ENCODE data around the gene CGB2.

Gene CGB2

DNA sequence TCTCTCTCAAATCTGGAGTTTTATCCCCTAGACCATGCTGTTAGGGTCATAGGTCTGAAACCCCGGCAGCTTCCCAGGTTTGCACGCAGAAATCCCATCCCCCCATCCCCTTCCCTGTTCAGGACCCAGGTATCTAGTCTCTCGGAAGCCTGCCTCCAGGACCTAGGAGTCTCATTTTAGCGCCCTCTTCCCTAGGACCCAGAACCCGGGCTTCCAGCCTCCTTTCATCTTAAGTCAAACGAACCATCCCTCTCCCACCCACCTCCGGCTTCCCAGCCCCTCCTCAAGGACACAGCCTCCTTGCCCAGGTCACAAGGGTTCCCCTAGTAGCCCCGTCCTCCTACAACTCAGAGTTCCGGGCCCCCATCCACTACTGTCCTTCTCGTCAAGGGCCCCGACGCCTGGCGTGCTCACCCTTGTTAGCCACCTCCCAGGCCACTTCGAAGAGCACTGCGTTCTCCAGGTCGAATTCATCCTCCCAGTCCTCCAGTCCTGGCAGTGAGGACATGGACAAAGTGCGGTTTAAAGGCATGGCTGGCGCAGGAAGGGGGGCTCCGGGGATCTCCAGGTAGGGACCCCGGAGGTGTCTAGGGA lies 39.0 kb upstream of the CGB2 start:
- peak; percentile 35 for DNase-seq (ENCODE audit: low read depth)
- peak overlapping the region; percentile 99 for H3K4me3 ChIP-seq (ENCODE audit: low read length)
- no peaks in the 10 kb centered on the region for H3K27me3 ChIP-seq (replicated peaks; ENCODE audit: control insufficient read depth, insufficient read depth, low read length)
- peak overlapping the region; percentile 100 for H3K9ac ChIP-seq (ENCODE audit: low read length)
- H3K4me1 ChIP-seq (ENCODE audit: control insufficient read depth, insufficient read depth, low read length) = peaks cover 34% of the 10 kb centered on the region
- no peaks in the 10 kb centered on the region for H3K9me3 ChIP-seq (ENCODE audit: control insufficient read depth, low read length)
- peaks cover 12% of the 10 kb centered on the region for H3K36me3 ChIP-seq (ENCODE audit: control insufficient read depth, insufficient read depth, low read length, severe bottlenecking)

DNA sequence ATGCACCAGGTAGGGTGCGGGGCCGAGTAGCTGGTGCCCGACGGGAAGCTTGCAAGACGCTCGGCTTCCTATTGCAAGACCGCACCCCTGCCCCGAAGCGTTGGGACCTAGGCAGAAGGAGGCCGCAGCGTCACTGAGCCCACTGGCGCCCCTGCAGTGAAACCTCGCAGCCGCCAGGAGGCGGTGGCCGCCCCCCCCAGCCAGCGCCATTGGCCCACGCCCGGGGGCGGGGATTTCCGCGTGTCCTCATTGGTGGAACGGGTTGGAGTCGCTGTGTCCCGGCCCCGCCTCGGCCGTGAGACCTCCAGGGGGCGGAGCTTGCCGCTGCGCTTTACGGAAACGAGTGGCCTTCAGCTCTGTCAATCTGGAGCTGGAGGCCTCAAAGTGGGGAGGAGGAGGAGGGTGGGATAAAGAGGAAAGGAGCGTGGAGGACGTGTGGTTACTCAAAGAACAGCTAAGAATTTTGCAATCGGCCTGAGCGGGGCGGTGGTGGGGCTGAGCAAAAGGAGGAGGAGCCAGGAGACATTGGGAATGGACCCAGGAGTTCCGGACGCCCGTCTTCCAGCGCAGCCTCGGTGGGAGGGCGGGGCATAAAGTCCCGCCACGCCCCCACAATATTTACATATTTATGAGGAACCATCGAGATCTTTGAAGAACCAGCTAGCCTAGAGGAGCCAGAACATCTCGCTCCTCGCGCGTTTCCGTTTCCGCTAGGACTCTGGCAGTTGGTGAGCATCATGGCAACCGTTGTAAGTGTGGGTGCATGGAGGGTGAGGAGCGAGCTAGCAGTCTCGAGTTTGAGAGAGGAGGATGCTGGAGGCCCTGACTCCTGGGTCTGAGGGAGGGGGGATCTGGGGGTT lies 38.3 kb upstream of the CGB2 start, which contains the start of the genes GYS1 and RUVBL2:
Gene GYS1, minus strand, starts transcription at position 135 of the 860 bp plus-strand sequence. CDS start 197 bp downstream, outside the sequence.
Gene RUVBL2, plus strand, starts transcription at position 713 of the 860 bp plus-strand sequence. Its CDS starts 25 bp downstream, at position 738.
- H3K9ac ChIP-seq (ENCODE audit: low read length) = peak within 1 kb of the TSS; percentile 100
- no peaks in the 10 kb centered on the region for H3K27me3 ChIP-seq (replicated peaks; ENCODE audit: control insufficient read depth, insufficient read depth, low read length)
- no peaks in the 10 kb centered on the region for H3K9me3 ChIP-seq (ENCODE audit: control insufficient read depth, low read length)
- peak within 1 kb of the TSS; percentile 99 for H3K4me3 ChIP-seq (ENCODE audit: low read length)
- DNase-seq (ENCODE audit: low read depth) = peak; percentile 100
- peaks cover 6% of the 10 kb centered on the region for H3K36me3 ChIP-seq (ENCODE audit: control insufficient read depth, insufficient read depth, low read length, severe bottlenecking)
- peaks cover 34% of the 10 kb centered on the region for H3K4me1 ChIP-seq (ENCODE audit: control insufficient read depth, insufficient read depth, low read length)

DNA sequence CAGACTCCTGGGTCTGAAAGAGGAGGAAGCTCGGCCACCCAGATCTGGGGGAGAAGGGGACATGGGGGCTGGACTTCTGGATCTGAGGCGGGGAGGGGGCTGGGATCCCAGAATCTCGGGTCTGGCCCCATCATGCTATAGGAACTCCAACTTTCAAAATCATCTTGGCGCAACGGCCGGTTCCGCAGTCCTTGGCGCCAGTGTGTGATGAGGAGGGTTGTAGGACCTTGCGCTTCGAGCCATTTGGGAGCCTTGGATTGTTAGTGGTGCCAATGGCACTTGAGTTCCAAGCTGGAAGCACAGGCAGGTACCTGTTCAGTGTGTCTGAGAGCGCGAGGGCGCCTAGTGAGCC lies 37.7 kb upstream of the CGB2 start:
- Histone ChIP-seq H3K4me3 (ENCODE audit: low read length) (peak overlapping the region; percentile 99), H3K4me1 (ENCODE audit: control insufficient read depth, insufficient read depth, low read length) (peaks cover 34% of the 10 kb centered on the region), H3K36me3 (ENCODE audit: control insufficient read depth, insufficient read depth, low read length, severe bottlenecking) (peaks cover under 1% of the 10 kb centered on the region), H3K27me3 (replicated peaks; ENCODE audit: control insufficient read depth, insufficient read depth, low read length) (no peaks in the 10 kb centered on the region), H3K9ac (ENCODE audit: low read length) (peak overlapping the region; percentile 100), H3K9me3 (ENCODE audit: control insufficient read depth, low read length) (no peaks in the 10 kb centered on the region)
- DNase-seq (ENCODE audit: low read depth) = peak; percentile 52

DNA sequence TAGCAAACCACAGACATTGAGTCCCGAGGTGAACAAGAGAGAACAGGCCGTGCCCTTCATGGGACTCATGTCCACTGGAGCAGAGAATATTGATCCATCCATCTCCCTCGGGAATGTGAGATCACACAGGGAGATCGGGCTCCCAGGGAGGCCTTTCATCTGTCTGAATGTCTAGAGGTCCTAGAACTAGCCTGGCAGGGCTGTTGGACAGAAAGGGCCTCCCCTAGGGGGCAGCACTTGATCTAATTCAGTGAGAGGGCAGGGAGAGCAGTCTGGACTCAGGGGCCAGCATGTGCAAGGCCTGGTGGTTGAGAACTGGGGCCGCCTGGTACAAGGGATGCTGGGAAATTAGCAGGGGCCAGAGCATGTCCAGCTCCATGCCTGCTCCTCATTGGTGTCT lies 33.7 kb upstream of the CGB2 start:
- H3K4me1 ChIP-seq (ENCODE audit: control insufficient read depth, insufficient read depth, low read length) = peaks cover 11% of the 10 kb centered on the region
- H3K27me3 ChIP-seq (replicated peaks; ENCODE audit: control insufficient read depth, insufficient read depth, low read length) = no peaks in the 10 kb centered on the region
- H3K9ac ChIP-seq (ENCODE audit: low read length) = peak overlapping the region; percentile 11
- no peaks in the 10 kb centered on the region for H3K9me3 ChIP-seq (ENCODE audit: control insufficient read depth, low read length)
- no peak overlapping the region for H3K4me3 ChIP-seq (ENCODE audit: low read length)
- peak; percentile 57 for DNase-seq (ENCODE audit: low read depth)
- H3K36me3 ChIP-seq (ENCODE audit: control insufficient read depth, insufficient read depth, low read length, severe bottlenecking) = no peaks in the 10 kb centered on the region

DNA sequence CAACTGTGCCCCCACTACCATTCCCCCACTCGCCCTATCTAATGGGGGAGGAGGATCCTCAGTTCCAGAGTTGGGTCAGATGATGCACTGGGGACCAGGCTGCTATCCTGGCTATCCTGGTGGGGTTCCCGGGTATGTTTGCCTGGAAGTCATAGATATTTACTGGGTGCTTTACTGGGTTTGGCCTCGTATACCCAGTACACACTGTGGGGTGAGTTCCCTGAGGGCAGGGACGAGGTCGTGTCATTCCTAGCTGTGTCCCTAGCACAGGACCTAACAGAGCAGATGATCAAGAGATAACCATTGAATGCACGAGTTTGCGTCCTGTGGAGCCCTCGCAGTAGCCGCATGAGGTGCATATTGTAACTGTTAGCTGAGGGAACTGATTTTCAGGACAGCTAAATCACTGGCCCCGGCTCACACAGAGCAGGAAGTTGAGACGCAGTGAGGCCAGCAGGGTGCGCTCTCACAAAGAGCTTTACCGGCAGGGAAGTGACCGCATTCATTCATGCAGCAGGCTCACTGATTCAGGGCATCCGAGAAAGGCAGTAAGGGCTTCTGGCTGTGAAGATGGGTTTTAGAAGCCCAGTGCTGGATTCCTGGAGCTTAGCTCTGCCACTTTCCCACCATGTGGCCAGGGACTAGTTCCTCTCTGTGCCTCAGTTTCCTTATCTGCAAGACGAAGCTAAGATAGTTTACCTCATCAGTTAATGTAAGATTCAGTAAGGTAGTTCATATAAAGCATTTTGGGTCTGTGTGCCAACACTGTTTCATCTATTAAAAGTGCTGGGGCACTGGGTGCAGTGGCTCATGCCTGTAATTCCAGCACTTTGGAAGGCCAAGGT lies 32.0 kb upstream of the CGB2 start:
- Histone ChIP-seq H3K27me3 (replicated peaks; ENCODE audit: control insufficient read depth, insufficient read depth, low read length) (no peaks in the 10 kb centered on the region), H3K36me3 (ENCODE audit: control insufficient read depth, insufficient read depth, low read length, severe bottlenecking) (peaks cover 14% of the 10 kb centered on the region), H3K9me3 (ENCODE audit: control insufficient read depth, low read length) (no peaks in the 10 kb centered on the region), H3K4me1 (ENCODE audit: control insufficient read depth, insufficient read depth, low read length) (peaks cover 6% of the 10 kb centered on the region), H3K4me3 (ENCODE audit: low read length) (no peak overlapping the region), H3K9ac (ENCODE audit: low read length) (no peak overlapping the region)
- peak; percentile 82 for DNase-seq (ENCODE audit: low read depth)

DNA sequence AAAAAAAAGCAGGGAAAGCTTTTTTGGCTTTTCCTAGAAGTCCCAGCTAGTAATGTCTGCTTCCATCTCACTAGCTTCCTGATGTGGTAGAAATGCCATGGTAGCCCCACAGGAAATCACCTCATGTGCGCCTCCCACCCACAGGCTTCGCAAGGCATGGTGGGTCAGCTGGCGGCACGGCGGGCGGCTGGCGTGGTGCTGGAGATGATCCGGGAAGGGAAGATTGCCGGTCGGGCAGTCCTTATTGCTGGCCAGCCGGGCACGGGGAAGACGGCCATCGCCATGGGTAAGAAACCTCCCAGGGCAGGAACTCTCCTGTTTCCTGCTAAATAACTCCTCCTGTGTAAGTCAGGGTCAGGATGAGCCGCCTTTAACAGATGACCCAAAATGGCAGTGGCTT lies 27.6 kb upstream of the CGB2 start:
- Histone ChIP-seq H3K4me3 (ENCODE audit: low read length) (no peak overlapping the region), H3K36me3 (ENCODE audit: control insufficient read depth, insufficient read depth, low read length, severe bottlenecking) (peaks cover 39% of the 10 kb centered on the region), H3K27me3 (replicated peaks; ENCODE audit: control insufficient read depth, insufficient read depth, low read length) (no peaks in the 10 kb centered on the region), H3K9me3 (ENCODE audit: control insufficient read depth, low read length) (no peaks in the 10 kb centered on the region), H3K4me1 (ENCODE audit: control insufficient read depth, insufficient read depth, low read length) (no peaks in the 10 kb centered on the region), H3K9ac (ENCODE audit: low read length) (no peak overlapping the region)
- DNase-seq (ENCODE audit: low read depth) = no peak

DNA sequence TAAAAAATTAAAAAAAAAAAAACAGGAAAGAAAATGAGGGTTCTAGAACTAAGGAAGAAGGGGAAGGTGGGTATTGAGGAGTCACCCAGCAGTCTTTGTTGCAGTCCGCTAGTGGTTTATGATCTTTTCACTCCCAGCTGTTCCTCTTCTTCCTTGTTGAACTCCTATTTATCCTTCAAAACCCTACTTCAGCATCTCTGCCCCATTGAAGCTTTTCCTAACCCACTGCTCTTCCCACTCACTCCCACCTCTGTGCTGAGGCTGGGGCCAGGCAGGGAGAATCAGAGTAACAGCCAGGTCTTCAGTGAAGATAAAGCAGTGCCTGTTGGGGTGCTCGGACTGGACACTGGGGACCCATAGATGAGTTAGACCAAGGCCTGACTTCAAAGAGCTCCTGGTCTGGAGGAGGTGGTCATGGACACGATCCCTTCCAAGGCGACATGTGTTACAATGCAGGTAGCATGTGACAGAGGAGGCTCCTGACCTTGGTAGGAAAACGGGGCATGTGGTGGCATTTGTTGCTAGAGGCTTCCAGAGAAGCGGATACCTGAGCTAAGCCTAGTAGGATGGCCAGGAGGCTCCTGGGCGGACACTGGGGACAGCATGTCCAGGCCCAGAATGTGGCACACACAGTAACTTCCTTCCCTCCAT lies 26.6 kb upstream of the CGB2 start:
- Histone ChIP-seq H3K9ac (ENCODE audit: low read length) (no peak overlapping the region), H3K4me3 (ENCODE audit: low read length) (no peak overlapping the region), H3K27me3 (replicated peaks; ENCODE audit: control insufficient read depth, insufficient read depth, low read length) (no peaks in the 10 kb centered on the region), H3K4me1 (ENCODE audit: control insufficient read depth, insufficient read depth, low read length) (no peaks in the 10 kb centered on the region), H3K9me3 (ENCODE audit: control insufficient read depth, low read length) (no peaks in the 10 kb centered on the region), H3K36me3 (ENCODE audit: control insufficient read depth, insufficient read depth, low read length, severe bottlenecking) (peaks cover 47% of the 10 kb centered on the region)
- DNase-seq (ENCODE audit: low read depth) = no peak

DNA sequence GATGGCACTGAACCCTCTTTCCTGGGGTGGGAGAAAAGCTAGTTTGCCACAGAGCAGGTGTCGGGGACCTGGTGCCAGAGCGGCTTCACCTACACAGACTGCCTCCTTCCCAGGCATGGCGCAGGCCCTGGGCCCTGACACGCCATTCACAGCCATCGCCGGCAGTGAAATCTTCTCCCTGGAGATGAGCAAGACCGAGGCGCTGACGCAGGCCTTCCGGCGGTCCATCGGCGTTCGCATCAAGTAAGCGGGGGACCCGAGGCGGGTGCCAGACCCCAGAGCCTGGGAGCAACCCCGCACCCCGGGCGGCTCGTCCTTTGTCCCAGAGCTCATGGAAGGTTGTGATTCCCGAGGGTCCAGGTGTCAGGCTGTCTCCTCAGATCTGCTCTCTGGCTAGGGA lies 24.8 kb upstream of the CGB2 start:
- no peak overlapping the region for H3K9ac ChIP-seq (ENCODE audit: low read length)
- no peak for DNase-seq (ENCODE audit: low read depth)
- H3K36me3 ChIP-seq (ENCODE audit: control insufficient read depth, insufficient read depth, low read length, severe bottlenecking) = peaks cover 56% of the 10 kb centered on the region
- H3K9me3 ChIP-seq (ENCODE audit: control insufficient read depth, low read length) = no peaks in the 10 kb centered on the region
- H3K4me3 ChIP-seq (ENCODE audit: low read length) = no peak overlapping the region
- no peaks in the 10 kb centered on the region for H3K4me1 ChIP-seq (ENCODE audit: control insufficient read depth, insufficient read depth, low read length)
- H3K27me3 ChIP-seq (replicated peaks; ENCODE audit: control insufficient read depth, insufficient read depth, low read length) = no peaks in the 10 kb centered on the region

DNA sequence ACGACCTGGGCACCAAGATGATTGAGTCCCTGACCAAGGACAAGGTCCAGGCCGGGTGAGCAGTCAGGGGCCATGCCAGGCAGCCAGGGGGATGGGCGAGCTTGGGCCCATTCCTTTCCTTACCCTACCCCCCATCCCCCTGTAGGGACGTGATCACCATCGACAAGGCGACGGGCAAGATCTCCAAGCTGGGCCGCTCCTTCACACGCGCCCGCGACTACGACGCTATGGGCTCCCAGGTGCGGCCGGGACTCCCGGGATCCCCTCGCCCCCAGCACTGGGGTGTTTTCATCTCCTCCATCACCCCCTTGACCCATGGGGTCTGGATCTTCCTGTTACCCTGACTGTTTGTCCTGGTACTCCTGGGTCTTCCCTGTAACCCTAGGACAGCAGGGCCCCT lies 21.9 kb upstream of the CGB2 start:
- no peak overlapping the region for H3K4me3 ChIP-seq (ENCODE audit: low read length)
- DNase-seq (ENCODE audit: low read depth) = no peak
- H3K4me1 ChIP-seq (ENCODE audit: control insufficient read depth, insufficient read depth, low read length) = no peaks in the 10 kb centered on the region
- peaks cover 61% of the 10 kb centered on the region for H3K36me3 ChIP-seq (ENCODE audit: control insufficient read depth, insufficient read depth, low read length, severe bottlenecking)
- H3K9ac ChIP-seq (ENCODE audit: low read length) = no peak overlapping the region
- H3K9me3 ChIP-seq (ENCODE audit: control insufficient read depth, low read length) = no peaks in the 10 kb centered on the region
- H3K27me3 ChIP-seq (replicated peaks; ENCODE audit: control insufficient read depth, insufficient read depth, low read length) = no peaks in the 10 kb centered on the region

DNA sequence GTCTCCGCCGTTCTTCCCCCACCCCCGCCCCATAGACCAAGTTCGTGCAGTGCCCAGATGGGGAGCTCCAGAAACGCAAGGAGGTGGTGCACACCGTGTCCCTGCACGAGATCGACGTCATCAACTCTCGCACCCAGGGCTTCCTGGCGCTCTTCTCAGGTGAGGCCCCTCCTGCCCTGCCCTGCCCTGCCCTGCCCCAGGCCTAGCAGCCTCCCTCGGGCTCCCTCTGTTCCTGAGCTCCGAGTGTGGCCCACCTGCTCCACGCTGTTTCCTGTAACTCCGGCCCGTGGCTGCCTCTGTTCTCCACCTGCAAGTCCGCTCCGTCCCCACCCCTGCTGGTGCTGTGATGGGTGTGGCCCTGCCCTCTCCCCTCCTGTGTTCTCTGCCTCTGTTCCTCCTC lies 21.2 kb upstream of the CGB2 start:
- Histone ChIP-seq H3K9ac (ENCODE audit: low read length) (no peak overlapping the region), H3K4me1 (ENCODE audit: control insufficient read depth, insufficient read depth, low read length) (no peaks in the 10 kb centered on the region), H3K9me3 (ENCODE audit: control insufficient read depth, low read length) (no peaks in the 10 kb centered on the region), H3K4me3 (ENCODE audit: low read length) (no peak overlapping the region), H3K27me3 (replicated peaks; ENCODE audit: control insufficient read depth, insufficient read depth, low read length) (no peaks in the 10 kb centered on the region), H3K36me3 (ENCODE audit: control insufficient read depth, insufficient read depth, low read length, severe bottlenecking) (peaks cover 61% of the 10 kb centered on the region)
- DNase-seq (ENCODE audit: low read depth) = no peak

Data from adipocyte (in vitro differentiated cells).